ENCODE results near the gene LINS1.

The LINS1 gene

GRCh38 chr15:100553468-100553867 is 48.5 kb downstream of the LINS1 start:
- no peak for DNase-seq (ENCODE audit: extremely low read depth, insufficient read length)
- Histone ChIP-seq H3K27me3 (replicated peaks; ENCODE audit: control insufficient read depth, insufficient read depth, low read length) (no peaks in the 10 kb centered on the region), H3K4me3 (replicated peaks; ENCODE audit: low read depth, low read length) (no peak overlapping the region), H3K36me3 (ENCODE audit: control insufficient read depth, insufficient read depth, low read length) (no peaks in the 10 kb centered on the region)
- no peak for TF ChIP-seq CTCF (IDR thresholded peaks at IDR 0.05; ENCODE audit: insufficient read depth, low read length, poor library complexity, severe bottlenecking)

- Histone ChIP-seq H3K27me3 (replicated peaks; ENCODE audit: control insufficient read depth, insufficient read depth, low read length) (no peaks in the 10 kb centered on the region), H3K4me3 (replicated peaks; ENCODE audit: low read depth, low read length) (no peak overlapping the region), H3K36me3 (ENCODE audit: control insufficient read depth, insufficient read depth, low read length) (no peaks in the 10 kb centered on the region)
- no peak for TF ChIP-seq CTCF (IDR thresholded peaks at IDR 0.05; ENCODE audit: insufficient read depth, low read length, poor library complexity, severe bottlenecking)
- DNase-seq (ENCODE audit: extremely low read depth, insufficient read length), result no peak
Measured at GRCh38 chr15:100547961-100548360, 54.0 kb downstream of the LINS1 start.

- no peak for DNase-seq (ENCODE audit: extremely low read depth, insufficient read length)
- H3K4me3 ChIP-seq (replicated peaks; ENCODE audit: low read depth, low read length), result no peak overlapping the region
- H3K27me3 ChIP-seq (replicated peaks; ENCODE audit: control insufficient read depth, insufficient read depth, low read length), result no peaks in the 10 kb centered on the region
- H3K36me3 ChIP-seq (ENCODE audit: control insufficient read depth, insufficient read depth, low read length), result no peaks in the 10 kb centered on the region
- TF ChIP-seq CTCF (IDR thresholded peaks at IDR 0.05; ENCODE audit: insufficient read depth, low read length, poor library complexity, severe bottlenecking), result no peak
Measured at GRCh38 chr15:100544946-100545345, 57.0 kb downstream of the LINS1 start.

GRCh38 chr15:100544338-100544841 is 57.6 kb downstream of the LINS1 start:
- H3K4me3 ChIP-seq (replicated peaks; ENCODE audit: low read depth, low read length), result no peak overlapping the region
- TF ChIP-seq CTCF (IDR thresholded peaks at IDR 0.05; ENCODE audit: insufficient read depth, low read length, poor library complexity, severe bottlenecking), result no peak
- H3K36me3 ChIP-seq (ENCODE audit: control insufficient read depth, insufficient read depth, low read length), result no peaks in the 10 kb centered on the region
- DNase-seq (ENCODE audit: extremely low read depth, insufficient read length), result no peak
- no peaks in the 10 kb centered on the region for H3K27me3 ChIP-seq (replicated peaks; ENCODE audit: control insufficient read depth, insufficient read depth, low read length)

- TF ChIP-seq CTCF (IDR thresholded peaks at IDR 0.05; ENCODE audit: insufficient read depth, low read length, poor library complexity, severe bottlenecking), result no peak
- no peak overlapping the region for H3K4me3 ChIP-seq (replicated peaks; ENCODE audit: low read depth, low read length)
- H3K27me3 ChIP-seq (replicated peaks; ENCODE audit: control insufficient read depth, insufficient read depth, low read length), result no peaks in the 10 kb centered on the region
- no peaks in the 10 kb centered on the region for H3K36me3 ChIP-seq (ENCODE audit: control insufficient read depth, insufficient read depth, low read length)
- no peak for DNase-seq (ENCODE audit: extremely low read depth, insufficient read length)
Measured at GRCh38 chr15:100542290-100542689, 59.7 kb downstream of the LINS1 start.

- H3K27me3 ChIP-seq (replicated peaks; ENCODE audit: control insufficient read depth, insufficient read depth, low read length), result no peaks in the 10 kb centered on the region
- no peaks in the 10 kb centered on the region for H3K36me3 ChIP-seq (ENCODE audit: control insufficient read depth, insufficient read depth, low read length)
- TF ChIP-seq CTCF (IDR thresholded peaks at IDR 0.05; ENCODE audit: insufficient read depth, low read length, poor library complexity, severe bottlenecking), result no peak
- no peak overlapping the region for H3K4me3 ChIP-seq (replicated peaks; ENCODE audit: low read depth, low read length)
- DNase-seq (ENCODE audit: extremely low read depth, insufficient read length), result no peak
Measured at GRCh38 chr15:100537331-100537730, 64.7 kb downstream of the LINS1 start.
